NCI-H82 treated with DMSO at 0.1 percent for 48 hours (cell line): ENCODE data around the gene BABAM2.
"Not testable (repeated sequence)": the region's sequence is repeated elsewhere in the genome, so short reads cannot be mapped to it uniquely, and the experiment has no call there.

ENCODE experiments used
- DNase-seq: peaks from one replicate; lab custom pipeline; 2025; ENCODE audit not compliant: unreplicated experiment; lab: John Stamatoyannopoulos, UW

Gene BABAM2

DNA sequence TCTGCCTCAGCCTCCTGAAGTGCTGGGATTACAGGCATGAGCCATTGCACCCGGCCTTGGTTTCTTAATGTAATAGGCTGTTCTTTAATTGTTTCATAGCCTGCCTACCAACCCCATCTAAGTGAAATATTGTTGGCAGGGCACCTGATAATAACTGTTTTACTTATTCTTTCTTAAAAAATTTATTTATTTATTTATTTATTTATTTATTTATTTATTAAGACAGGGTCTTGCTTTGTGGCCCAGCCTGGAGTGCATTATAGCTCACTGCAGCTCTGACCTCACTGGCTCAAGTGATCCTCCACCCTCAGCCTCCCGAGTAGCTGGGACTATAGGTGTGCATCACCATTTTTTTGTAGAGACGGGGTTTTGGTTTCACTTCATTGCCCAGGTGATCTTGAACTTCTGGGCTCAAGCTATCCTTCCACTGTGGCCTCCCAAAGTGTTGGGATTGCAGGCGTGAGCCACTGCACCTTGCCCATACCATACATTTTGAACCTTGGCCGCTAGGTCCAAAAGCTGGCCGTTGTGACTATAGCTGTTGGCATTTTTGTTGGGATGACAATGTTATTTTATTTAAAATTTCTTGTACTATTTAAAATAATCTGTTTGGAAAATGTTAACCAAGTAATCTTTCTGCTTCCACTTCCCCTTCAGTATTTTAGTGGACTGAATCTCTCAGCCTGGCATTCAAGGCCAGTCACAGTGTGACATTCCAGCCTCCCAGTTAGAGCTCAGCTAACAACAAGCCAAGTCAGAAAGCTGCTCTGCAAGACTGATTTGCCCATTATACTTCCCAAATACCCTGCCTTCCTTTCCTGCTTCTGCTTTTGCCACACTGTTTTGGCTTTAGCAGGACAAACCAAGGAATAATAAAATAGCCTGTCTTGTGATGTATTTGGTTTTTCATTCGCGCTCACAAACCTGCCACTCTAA is 52.4 kb downstream of the BABAM2 start:
- DNase-seq = no peak

- DNase-seq = no peak
These were observed 56.1 kb downstream of the BABAM2 start for GRCh38 chr2:27946530-27947060.

- peak; percentile 28 for DNase-seq
These were observed 61.5 kb downstream of the BABAM2 start for GRCh38 chr2:27952070-27952469.

DNA sequence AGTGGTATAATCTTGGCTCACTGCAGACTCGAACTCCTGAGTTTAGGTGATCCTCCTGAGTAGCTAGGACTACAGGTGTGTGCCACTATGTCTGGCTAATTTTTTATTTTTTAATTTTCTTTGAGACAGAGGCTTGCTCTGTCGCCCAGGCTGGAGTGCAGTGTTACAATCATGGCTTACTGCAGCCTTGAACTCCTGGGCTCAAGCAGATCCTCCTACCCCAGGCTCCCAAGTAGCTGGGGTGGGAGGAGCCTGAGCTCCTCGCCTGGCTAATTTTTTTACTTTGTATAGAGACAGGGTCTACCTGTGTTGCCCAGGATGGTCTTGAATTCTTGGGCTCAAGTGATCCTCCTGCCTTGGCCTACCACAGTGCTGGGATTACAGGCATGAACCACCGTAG is 62.5 kb downstream of the BABAM2 start:
- no peak for DNase-seq

- peak; percentile 43 for DNase-seq
These were observed 63.7 kb downstream of the BABAM2 start for GRCh38 chr2:27954221-27954673.

- DNase-seq = no peak
These were observed 64.3 kb downstream of the BABAM2 start for GRCh38 chr2:27954771-27955383.

- no peak for DNase-seq
These were observed 65.0 kb downstream of the BABAM2 start for GRCh38 chr2:27955384-27956161.

DNA sequence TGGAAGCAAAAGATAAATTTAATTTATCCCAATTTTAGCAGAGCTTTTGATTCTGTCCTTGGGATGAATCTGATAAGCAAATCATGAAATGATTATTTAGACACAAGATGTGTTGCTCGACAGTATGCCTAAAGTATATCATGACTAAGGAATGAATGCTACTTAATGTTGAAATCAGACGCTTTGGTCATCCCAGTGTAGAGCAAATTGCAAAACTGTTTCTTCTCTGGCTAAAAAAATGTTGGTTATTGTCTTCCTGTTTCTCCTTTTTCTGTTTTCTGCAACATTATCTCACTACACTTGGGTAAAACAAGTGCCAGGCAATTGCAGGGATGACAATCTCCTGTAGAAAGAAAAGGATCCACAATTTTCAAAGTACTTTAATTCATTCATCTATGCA is 66.4 kb downstream of the BABAM2 start:
- no peak for DNase-seq

DNA sequence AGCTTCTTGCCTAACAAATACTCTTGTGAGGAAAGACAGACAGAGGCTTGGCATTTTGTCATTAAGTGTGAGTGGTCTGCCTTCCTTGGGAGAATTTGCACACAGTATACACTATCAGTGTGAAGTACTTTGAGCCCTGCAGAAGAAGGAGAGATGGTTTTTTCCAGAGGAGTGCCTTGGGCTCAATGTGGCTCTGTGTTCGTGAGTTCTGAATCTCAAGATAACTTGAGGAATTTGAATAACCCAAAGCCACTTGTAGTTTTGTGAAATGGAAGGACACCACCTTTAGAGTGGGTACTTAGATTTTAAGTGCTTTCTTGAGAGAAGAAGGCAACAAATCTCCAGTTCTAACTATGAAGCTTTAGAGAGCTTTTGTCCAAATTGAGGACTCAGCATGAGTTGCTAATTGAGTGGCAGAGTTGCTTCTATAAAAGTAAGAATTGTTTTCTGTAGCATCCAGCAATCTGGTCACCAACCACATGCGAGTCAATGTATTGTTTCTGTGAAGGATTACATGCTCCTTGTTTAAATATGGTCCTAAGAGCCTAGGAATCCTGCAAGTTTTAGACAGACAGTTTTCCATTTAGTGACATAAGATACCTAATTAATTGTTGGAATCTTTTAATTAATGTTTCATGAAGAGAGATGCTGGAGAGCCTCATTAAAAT is 68.3 kb downstream of the BABAM2 start:
- no peak for DNase-seq

- no peak for DNase-seq
These were observed 69.0 kb downstream of the BABAM2 start for GRCh38 chr2:27959496-27959895.

- no peak for DNase-seq
These were observed 69.8 kb downstream of the BABAM2 start for GRCh38 chr2:27960237-27960912.

- no peak for DNase-seq
These were observed 71.5 kb downstream of the BABAM2 start for GRCh38 chr2:27962006-27962405.

GRCh38 chr2:27963472-27963871 is 72.9 kb downstream of the BABAM2 start:
- DNase-seq = no peak

- DNase-seq = no peak
These were observed 73.5 kb downstream of the BABAM2 start for GRCh38 chr2:27964067-27964466.

DNA sequence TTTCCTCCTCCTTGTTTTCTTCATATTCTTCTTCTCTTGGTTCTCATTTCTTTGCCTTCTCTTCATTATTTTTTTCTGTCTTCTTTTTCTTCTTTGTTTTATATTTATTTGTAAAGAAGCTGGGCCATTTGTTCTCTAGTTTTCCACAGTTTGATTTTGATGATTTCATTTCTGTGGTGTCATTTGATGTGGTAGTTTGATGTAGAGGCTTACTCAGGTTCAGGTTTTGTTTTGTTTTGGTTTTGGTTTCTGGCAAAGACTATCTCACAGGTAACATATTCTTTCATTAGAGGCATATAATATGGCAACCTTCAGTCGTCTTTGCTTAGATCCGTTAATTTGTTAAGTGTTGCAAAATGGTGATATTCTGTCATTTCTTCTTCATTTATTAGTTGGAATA is 75.3 kb downstream of the BABAM2 start:
- DNase-seq = no peak

DNA sequence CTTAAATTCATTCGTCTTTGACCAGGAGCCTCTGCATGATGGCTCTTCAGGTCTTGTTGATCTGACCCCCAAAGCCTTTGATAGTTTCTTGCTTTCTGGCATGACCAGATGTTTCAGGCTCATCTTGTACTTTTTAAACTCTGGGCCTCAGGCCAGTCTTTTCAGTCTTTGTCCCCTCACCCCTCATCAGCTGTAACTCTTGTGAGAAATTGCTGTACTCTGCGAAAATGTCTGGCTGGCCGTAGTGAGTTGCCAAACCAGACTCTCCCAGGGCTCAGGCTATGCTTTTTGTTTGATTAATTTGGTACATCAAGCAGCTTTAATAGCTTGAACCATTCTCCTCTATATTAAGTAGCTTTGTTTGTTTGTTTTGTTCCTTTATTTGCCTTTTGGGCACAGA is 75.9 kb downstream of the BABAM2 start:
- DNase-seq = no peak

DNA sequence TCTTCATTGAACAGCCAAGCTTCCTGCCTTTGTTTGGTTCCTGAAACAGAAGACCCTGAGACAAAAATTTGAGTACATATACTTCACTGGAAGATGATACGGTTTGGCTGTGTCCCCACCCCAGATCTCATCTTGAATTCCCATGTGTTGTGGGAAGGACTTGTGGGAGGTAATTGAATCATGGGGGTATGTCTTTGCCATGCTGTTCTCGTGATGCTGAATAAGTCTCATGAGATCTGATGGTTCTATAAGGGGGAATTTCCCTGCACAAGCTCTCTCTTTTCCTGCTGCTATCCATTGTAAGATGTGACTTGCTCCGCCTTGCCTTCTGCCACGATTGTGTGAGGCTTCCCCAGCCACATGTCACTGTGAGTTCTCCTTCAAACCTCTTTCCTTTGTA is 76.5 kb downstream of the BABAM2 start:
- no peak for DNase-seq

DNA sequence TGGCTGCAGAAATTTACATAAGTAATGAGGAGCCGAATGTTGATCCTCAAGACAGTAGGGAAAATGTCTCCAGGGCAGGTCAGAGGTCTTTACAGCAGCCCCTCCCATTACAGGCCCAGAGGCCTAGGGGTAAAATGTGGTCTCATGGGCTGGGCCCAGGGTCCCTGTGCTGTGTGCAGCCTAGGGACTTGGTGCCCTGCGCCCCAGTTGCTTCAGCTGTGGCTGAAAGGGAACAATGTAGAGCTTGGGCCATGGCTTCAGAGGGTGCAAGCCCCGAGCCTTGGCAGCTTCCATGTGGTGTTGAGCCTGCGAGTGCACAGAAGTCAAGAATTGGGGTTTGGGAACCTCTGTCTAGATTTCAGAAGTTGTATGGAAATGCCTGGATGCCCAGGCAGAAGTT is 77.5 kb downstream of the BABAM2 start:
- DNase-seq = not testable (repeated sequence)

GRCh38 chr2:27968957-27969356 is 78.4 kb downstream of the BABAM2 start:
- DNase-seq = not testable (repeated sequence)

DNA sequence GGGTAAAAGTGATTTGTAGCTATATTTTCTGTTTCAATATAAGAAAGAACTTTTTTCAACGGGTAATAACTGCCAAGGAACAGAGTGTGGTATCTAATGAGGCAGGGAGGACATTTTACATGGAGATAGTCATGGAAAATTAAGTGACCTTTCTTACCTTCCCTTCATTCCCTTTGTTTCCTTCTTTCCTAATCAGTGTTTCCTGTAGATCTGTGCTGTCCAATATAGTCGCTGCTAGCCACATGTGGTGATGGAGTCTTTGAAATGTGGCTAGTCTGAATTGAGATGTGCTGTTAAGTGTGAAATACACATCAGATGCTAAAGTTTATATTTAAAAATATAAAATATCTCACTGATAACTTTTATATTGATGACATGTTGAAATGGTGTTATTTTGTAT is 81.8 kb downstream of the BABAM2 start:
- DNase-seq = no peak
